Ramos (cell line): ENCODE data around the gene SLC9A9.

Experiments
- in situ Hi-C: fragments of 300-500 bp; cut with MboI; formaldehyde crosslinking; loops from one replicate; pipeline ENCODE4 v1.14.3; 2022; ENCODE audit warnings: low sequenced_read_pairs; ENCODE audit not compliant: unreplicated experiment

The SLC9A9 gene

DNA sequence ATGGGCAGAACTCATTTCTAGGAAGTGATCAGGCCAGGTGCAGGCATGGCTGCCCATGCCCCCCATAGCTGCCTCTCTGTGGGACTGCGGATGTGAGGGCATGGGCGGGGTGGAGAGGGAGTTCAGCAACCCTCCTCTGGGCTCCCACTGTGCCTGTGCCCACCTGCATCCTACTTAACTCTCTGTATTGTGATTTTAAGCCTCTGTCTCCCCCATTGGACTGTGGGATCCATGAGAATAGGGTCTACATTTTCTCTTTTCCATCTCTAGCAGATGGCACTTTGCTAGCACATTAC lies 534.4 kb downstream of the SLC9A9 start:
- in situ Hi-C loops: no loop called here

DNA sequence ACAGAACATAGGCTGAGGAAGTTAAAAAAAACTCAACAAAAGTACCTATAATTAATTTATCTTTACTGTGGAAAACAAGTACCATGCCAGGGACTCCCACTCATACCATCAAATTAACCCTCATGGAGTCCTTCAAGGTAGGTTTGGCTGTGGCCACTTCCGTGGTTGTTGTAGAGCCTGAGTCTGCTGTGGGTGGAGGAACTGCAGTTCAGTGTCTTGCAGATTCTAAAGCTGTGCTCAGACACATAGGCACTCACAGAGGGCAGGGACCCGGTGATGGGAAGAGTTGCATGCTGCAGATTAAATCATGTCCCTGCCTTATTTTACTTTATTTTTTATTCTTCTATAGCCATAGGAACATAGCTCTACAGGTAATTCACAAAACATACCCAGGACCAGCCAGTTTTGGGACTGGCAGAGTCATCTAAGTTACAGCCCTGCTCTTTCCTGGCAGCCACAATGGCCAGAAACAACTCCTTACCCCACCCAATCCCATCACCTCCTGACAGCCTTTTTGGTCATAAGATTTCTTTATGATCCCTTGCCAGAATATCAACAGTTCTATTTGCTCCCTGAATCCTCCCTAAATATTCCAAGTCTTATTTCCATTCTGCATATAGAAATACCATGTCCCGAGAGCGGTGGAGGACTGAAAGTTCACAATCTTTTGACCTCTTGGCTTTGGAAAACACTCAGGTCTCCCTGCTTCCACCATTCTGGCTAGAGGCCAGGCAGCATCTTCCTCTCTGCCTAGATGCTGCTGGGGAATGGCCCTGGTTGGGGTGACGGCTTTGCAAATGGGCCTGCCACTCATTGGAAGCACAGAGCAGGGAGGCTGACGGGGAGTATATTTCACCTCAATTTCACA lies 535.0 kb downstream of the SLC9A9 start:
- in situ Hi-C loops: no loop called here

DNA sequence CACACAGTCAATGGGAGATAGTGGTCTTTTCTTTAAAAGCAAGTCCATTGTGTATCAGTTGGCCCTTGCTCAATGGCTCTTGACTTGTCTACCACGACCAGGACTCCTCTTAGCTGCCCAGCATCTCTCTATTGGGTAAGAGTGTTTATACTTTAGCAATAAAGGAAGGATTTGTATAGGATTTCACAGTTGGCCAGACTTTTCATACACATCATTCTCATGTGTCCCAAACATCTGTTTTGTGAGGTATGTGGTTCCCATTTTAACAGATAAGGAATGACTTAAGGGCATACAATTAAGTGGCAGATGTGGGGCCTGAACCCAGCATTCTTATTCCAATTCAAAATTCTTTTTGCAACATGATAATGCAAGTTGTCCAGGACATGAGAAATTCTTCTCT lies 537.2 kb downstream of the SLC9A9 start:
- in situ Hi-C loops: no loop called here

DNA sequence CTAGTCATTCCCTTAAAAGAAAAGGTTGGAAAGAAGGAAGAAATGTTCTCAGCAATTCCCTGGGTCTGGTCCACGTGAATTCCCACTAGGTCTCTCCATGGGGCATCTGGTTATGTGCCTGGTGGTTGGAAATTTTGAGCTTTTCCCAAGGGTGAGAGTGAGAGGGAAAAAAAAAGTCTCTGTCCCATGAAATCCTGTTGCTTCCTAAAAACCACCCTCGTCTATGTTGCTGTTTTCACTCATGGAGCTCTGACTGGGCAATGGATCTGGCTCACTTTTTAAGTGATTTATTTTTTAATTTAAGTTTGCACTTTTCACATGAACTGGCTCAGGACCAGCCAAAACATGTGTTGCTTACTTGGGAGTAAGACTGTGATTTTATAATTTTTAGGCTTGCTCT lies 538.6 kb downstream of the SLC9A9 start:
- in situ Hi-C loops: no loop called here

DNA sequence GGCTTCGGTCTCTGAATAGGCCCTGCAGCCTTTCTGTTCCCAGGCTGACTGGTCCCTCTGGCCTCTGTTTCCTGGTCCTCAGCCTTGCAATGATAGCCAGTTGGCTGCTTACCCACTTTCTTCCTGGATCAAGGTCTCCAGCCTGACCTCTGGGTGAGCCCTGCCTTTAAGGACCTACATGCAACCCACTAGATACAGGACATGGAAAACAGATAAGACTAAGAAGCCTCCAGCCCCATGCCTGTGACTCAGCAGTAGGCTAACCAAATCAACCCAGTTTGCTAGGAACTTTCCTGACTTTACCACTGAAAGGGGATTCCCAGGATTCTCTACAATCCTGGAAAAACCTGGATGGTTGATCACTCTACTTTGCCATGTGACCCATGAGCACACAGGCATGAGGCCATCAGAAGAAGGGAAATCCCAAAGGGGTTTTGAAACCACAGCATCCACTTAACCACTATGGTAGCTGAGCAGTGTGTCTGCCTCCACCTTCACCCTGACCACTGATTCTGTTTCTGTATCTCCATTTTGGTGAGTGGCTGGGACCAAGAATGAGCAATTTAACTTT lies 540.6 kb downstream of the SLC9A9 start:
- in situ Hi-C loops: no loop called here

DNA sequence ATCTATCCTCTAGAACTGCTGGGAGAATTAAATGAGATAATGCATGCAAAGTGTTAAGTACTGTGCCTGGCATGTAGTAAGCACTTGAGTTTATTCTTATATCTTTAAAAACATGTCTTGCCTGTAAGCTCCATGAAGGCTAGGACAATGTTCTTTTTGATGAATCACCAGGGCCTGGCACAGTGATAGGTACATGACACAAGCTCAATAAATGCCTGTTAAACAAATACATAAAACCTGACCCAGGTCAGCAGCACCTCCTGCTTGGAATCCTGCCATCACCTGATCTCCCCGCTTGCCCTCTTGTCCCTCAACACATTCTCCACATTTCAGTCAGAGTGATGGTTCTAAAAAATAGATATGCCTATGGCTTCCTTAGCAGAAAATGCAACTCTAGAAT lies 541.9 kb downstream of the SLC9A9 start:
- in situ Hi-C loops: no loop called here

DNA sequence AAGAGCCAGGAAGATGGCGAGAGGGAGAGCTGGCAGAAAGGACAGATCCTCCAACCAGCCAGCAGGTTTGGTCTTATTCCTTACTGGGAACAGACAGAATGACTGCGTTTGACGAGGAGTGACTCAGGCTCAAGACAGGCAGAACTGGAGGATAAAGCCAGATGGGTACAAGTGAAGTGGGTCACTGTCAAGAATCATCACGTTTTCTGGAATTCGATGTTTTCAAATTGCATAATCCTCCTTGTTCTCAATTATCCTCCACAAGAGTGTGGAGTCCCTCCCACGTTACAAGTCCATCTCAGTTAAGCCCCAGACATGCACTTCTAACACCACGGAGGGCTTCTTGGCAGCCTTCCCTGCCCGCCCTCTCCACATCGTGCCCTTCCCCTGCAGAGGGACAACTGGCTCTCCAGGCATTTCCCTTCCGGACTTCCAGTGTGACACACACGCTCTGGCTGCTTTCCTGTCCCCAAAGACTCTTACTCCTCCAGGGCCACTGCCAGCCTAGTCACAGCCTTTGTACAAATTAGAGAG lies 545.6 kb downstream of the SLC9A9 start:
- in situ Hi-C loops: no loop called here

DNA sequence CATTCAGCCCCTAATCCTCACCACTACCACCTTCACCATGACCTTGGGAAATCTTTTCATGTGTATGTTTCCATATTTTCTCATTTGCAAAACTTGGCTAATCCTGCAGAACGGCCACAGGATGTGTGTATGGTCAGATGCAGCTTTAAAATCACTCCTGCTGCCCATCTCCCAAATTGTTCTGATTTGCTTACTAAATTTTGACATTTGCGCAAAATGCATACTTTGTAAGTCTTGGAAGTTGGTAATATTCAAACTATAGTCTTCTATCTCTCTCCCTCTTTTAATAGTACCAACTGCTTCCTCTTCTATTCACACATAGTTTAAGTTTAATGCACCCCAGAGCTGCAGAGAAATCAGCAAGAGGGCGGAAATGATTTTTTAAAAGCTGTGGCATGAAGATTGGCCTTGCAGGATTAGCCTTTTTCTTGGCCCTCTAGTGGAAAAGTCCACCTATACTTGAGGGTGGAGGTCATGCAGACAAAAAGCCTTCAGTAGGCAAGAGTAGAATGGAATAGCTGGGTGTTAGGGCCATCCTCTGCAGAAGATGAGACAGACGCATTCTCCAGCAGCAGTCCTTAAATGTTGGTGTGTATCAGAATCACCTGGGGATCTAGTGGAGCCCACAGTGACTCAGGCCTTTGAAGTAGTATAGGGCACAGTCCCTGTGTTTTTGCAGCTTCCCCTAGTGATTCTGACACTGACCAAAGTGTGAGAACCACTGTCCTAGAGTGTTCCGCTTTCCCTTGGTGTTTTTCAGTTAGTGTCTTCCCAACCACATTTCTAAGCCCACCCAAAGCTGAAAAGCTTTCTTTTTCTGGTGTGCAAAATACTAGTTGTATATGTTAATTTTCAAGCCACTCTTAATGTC lies 547.0 kb downstream of the SLC9A9 start:
- in situ Hi-C loops: no loop called here

DNA sequence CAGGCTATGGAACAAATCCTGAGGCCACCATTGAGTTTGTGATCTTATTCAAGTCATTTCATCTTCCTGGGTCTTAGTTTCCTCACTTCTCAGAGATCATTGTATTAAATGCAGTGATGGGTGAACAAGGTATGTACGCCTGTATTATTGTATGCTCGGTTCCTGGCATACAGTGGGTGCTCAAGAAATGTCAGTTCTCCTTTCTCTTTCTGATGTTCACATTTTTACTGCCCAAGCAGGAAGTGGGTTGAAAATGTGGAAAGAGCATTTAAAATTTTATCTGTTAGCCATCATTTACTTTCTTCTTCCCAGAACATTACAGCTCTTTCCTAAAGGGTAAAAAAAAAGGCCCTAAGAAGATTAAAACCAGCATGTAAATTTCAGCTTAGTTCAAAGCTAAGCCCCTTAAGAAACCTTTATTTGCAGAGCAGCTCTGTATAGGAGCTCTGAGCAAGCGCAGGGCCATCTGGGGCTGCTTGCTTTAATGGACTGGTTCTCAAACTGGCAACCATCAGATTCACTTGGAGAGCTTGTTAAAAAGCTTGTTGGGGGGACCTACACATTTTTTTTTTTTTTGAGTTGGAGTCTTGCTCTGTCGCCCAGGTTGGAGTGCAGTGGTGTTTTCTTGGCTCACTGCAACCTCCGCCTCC lies 549.3 kb downstream of the SLC9A9 start:
- in situ Hi-C loops: no loop called here

DNA sequence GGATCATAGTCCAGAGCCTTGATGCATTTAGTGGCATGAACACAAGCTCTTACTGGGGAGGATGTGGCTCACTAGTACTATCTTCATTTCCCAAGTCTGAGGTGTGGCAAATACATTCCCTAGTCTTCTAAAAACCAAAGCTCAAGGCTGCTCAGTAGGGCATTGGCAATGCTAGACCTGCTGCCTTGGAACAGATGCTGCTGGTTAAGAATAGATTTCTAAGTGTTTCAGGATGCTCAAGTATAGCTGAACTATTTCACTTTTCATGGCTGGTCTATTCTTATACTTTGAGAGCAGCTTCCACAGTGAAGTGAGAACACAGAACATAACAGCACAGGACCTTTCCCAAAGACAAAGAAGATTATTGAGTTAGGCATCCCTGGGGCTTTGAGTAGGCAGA lies 549.9 kb downstream of the SLC9A9 start:
- in situ Hi-C loops: no loop called here

DNA sequence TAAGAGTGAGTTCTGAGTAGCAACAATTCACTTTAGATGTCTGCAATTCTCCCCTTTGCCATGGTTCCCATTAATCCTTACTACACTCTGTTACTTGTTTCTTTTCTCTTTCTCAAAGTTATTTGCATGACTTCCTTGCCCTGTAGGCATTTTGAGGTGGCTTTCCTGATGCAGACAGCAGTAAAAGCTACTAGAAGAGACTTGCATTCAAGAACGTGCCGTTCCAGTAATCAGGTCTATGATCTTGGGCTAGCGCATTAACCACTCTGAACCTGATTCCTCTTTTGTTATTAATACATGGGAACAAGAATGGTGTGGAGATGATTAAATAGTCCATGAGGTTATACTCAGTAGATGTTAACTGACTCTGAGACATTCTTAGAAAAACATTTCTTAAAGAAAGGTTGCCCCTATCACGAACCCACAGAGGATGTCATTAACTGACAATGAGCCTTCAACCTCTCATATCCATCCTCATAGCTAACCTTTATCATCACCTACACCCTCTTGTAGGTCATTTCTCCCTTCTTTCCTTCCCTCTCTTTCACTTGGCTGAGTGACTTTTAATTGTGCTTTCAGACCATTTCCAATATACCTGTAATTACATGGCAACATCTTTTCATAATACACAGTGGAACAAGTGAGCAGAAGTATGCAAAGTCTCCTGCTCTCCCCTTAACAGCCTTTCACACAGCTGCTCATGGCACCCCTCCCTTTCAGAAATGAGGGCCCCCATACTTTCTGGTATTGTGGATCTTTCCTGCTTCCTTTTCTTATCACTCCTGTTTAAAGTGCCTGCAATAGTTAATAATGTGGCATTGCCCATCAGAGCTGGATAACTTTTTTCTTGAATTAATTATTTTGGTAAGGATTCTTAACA lies 552.8 kb downstream of the SLC9A9 start:
- in situ Hi-C loops: no loop called here

DNA sequence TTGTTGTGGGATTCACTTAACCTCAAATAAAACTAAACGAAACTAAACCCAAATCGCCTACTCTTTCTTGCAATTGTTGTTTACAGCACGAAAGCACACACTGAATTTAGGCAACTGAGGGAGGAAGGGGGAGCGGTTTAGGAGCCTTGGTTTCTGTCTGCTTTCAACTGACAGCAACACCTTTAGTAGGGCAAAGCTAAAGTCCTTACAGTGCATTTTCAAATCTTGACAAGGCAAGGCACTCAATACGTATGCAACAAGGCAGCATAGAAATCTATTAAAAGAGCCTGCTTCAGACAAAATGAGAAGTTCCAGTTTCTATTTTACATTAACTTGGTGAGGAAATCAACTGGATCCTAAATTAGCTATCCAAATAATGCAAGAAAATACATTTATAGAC lies 554.1 kb downstream of the SLC9A9 start:
- in situ Hi-C loops: no loop called here

DNA sequence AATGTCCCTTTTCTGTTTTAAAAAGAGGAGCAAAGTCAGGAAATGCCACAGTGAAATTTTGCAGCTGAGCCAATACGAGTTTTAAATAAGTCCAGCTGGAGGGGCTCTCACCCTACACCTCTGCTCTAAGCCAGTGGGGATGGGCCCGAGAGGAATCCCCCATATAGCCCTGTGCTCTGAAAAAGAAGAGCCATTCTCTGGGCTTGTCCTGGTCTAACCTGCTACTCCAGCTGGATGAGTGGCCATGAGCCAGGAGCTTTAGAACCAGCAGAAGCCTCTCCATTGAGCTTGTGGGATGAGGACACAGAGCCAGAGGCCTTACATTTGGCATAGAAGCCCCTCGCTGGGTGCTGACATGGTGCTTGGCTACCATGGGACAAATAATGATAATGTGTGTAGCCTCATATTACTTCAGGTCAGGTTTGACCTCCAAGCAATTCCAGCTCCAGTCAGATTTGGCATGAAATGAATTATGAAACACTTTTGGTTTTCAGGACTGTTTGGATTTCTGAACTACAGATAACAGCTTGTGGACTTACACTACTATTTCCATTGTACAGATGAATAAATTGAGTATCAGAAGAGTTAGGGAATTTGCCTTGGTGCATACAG lies 556.3 kb downstream of the SLC9A9 start:
- in situ Hi-C loops: no loop called here

DNA sequence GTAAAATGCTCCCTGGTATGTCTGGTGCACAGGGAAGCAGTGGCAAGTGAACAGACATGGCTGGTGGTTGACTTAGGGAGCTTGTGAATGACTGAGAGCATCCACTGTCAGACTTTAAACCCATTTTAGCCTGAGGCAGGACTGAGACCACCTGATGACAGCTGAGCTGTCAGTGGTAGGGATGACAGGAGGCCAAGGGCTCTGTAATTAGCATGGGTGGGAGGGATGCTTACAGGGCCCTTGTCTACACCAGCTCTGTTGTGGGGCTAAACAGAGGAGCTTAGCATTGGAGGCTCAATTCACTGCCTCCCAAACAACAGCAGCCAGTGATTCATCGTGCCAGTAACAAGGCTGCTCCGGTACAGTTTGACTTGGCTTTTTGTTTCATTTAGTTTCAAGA lies 559.3 kb downstream of the SLC9A9 start:
- in situ Hi-C loops: no loop called here

DNA sequence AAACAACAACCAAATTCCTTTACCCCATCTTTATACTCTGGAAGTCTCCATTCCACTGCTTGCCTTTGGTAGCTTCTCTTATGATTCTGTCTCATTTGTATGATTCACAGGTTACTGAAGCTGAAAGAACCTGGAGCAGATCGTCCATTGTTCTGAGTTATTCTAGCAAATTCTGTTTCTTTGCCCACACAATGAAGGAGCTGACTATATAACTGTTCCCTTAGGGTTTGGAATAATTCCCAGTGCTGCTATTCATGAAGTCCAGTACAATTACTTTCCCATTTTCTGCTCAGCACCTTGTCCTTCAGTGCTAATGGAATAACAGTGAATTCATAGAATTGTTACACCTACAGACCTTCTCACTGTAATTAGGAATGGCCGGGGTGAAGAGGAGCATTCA lies 560.9 kb downstream of the SLC9A9 start:
- in situ Hi-C loops: no loop called here

DNA sequence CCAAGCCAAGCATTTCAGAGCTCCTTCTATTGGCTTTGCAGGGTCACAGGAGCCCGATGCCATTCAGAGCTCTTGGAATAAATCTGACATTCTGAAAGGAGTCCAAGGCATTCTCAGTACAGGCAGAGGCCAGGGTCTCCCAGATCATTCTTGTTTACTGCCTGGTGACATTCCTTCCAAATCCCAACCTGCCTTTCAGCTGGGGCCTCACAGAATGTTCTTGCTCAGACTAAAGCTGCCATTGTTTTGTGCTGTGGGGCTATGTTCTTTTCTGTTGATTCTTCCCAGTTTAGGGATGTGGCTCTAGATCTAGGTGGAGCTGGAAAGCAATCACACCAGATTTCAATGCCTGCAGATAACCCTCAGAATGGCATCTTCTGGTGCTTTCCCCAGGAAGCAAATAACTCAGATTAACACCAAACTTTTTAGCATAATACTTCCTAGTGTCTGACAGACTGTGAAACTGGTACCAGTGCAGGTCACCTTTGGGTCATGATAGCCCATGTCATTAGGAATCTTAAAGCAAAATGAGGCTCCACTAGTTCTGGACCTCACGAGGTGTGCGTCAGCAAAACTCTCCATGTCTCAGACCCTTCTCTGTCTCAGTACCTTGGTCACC lies 561.8 kb downstream of the SLC9A9 start:
- in situ Hi-C loops: no loop called here

DNA sequence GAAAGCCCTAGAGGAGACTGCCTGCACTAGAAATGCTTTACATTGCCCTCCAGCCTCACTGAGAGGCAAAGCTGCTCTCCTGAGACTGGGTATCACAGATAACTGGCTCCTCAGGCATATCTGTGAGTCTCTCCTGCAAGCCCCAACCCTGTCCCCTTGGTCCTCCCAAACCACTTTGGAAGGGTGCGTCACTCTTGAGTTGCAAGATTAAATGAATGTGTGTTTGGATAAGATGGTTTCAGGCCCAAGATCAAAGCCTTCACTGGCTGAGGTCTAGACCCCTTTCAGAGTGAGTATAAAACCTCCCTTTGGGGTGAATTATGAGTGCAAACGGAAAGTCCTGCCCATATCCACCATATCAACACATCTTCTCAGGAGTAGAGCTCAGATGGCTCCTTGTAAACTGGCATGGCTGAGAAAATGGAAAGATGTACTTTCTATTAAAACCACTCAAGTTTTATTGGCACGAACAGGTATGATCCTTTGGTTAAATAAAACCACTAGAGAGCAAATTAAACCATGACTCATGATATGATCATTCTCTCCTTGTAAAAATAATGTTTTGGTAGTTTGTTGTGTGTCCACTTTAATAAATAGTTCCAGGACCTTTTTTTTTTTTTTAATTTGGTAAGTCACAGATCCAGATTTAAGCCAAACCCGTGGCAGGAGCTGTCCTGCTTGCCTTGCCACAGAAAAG lies 564.7 kb downstream of the SLC9A9 start:
- in situ Hi-C loops: no loop called here

DNA sequence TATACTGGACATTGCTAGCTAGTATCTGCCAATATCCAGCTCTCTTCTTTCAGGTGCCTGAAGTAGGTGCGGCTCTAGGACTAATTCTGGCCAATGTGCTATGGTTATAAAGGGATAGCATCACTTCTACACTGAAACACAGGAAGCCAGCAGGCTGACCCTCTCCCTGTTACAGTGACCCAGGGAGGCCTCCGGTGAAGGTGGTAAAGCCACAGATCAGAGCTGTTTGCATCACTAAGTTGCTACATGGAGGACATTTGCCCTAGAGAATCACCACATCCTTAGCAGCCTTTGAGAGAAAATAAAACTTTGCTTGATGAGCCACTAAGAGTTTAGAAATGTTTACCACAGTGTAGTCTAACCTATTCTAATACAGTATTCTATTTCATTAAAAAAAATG lies 567.3 kb downstream of the SLC9A9 start:
- in situ Hi-C loops: no loop called here
